H1 (cell line): ENCODE measurements around the gene CLBA1. TPM values are rescaled to one million over a fixed set of nuclear protein-coding genes. Genes with fewer than 3 reads are reported as not detected.

Experiments
- CTCF ChIA-PET: fragments of 300-600 bp; sonication (Branson Sonifier 250); formaldehyde crosslinking; loops from one replicate; lab custom pipeline; 2021; ENCODE audit not compliant: partially characterized antibody; lab: Charles Lee
- POLR2A ChIA-PET: fragments of 300-600 bp; sonication (Branson Sonifier 250); formaldehyde crosslinking; loops from one replicate; lab custom pipeline; 2021; ENCODE audit warnings: inconsistent platforms; ENCODE audit not compliant: partially characterized antibody; lab: Charles Lee
- DNase-seq, 2 experiments: peaks; one replicate each; pipeline versions ENCODE4 v3.0.0 to v3.0.0-alpha.2; 2010 to 2022; ENCODE audit warnings: low spot score in 2 of 2, low read depth in 1 of 2, mixed read lengths in 1 of 2
- FAIRE-seq: peaks from 2 replicates; lab custom pipeline; 2011; peaks lifted over from hg19 to GRCh38; lab: Jason Lieb, UNC
- H2AFZ ChIP-seq: 2 replicates; pipeline ENCODE4 v1.8.1; 2012; ENCODE audit warnings: low read length, inconsistent platforms
- H2AK5ac ChIP-seq: 2 replicates; pipeline ENCODE4 v1.6.1; 2013; ENCODE audit warnings: low read depth, low read length
- H2BK120ac ChIP-seq: replicated peaks from 2 replicates; pipeline ENCODE3; 2013; ENCODE audit warnings: low read depth, low read length, inconsistent platforms
- H2BK12ac ChIP-seq: 2 replicates; pipeline ENCODE4 v1.6.1; 2013; ENCODE audit warnings: low read depth, low read length
- H2BK15ac ChIP-seq: 2 replicates; pipeline ENCODE4 v1.6.1; 2013; ENCODE audit warnings: low read length
- H2BK20ac ChIP-seq: 2 replicates; pipeline ENCODE4 v1.6.1; 2013; ENCODE audit warnings: low read length
- H2BK5ac ChIP-seq: 2 replicates; pipeline ENCODE4 v1.6.1; 2013; ENCODE audit warnings: low read depth, low read length
- H3K14ac ChIP-seq: 2 replicates; pipeline ENCODE4 v1.6.1; 2013; ENCODE audit warnings: inconsistent platforms; ENCODE audit not compliant: insufficient read length
- H3K18ac ChIP-seq: 2 replicates; pipeline ENCODE4 v1.6.1; 2013; ENCODE audit warnings: low read length; ENCODE audit errors: extremely low read depth
- H3K23ac ChIP-seq: 2 replicates; pipeline ENCODE4 v1.6.1; 2013; ENCODE audit warnings: inconsistent platforms; ENCODE audit not compliant: insufficient read length
- H3K23me2 ChIP-seq: 2 replicates; pipeline ENCODE4 v1.6.1; 2013; ENCODE audit warnings: low read depth, low read length
- H3K27ac ChIP-seq: 2 replicates; pipeline ENCODE4 v1.6.1; 2011; ENCODE audit warnings: low read depth, low read length, inconsistent platforms
- H3K27me3 ChIP-seq, 4 experiments: replicated peaks in 1 of 4; 1 replicate in 1 of 4; 2 replicates in 3 of 4; pipeline versions ENCODE4 v1.6.1 to v1.8.1; 2011 to 2013; ENCODE audit warnings: low read length in 3 of 4, mild to moderate bottlenecking in 3 of 4, inconsistent platforms in 2 of 4, mixed read lengths in 2 of 4, moderate library complexity in 1 of 4; ENCODE audit not compliant: control insufficient read depth in 3 of 4, insufficient read depth in 3 of 4; ENCODE audit errors: extremely low read depth in 1 of 4
- H3K36me3 ChIP-seq, 4 experiments: 2 replicates each; pipeline versions ENCODE4 v1.6.1 to v1.8.1; 2011 to 2013; ENCODE audit warnings: mild to moderate bottlenecking in 4 of 4, low read length in 3 of 4, moderate library complexity in 2 of 4, control low read depth in 1 of 4, inconsistent platforms in 1 of 4; ENCODE audit not compliant: insufficient read depth in 4 of 4, control insufficient read depth in 2 of 4
- H3K4ac ChIP-seq: replicated peaks from 2 replicates; pipeline ENCODE3; 2013; ENCODE audit warnings: low read length, low read depth, mixed read lengths, inconsistent platforms; ENCODE audit not compliant: insufficient read length
- H3K4me1 ChIP-seq, 4 experiments: replicated peaks in 1 of 4; 1 replicate in 1 of 4; 2 replicates in 3 of 4; pipeline versions ENCODE4 v1.6.1 to v1.8.1; 2011 to 2013; ENCODE audit warnings: low read length in 3 of 4, inconsistent platforms in 2 of 4, mixed read lengths in 1 of 4; ENCODE audit not compliant: insufficient read depth in 4 of 4, control insufficient read depth in 3 of 4
- H3K4me2 ChIP-seq, 2 experiments: 2 replicates each; pipeline versions ENCODE4 v1.6.1 to v1.8.1; 2011 to 2013; ENCODE audit warnings: low read depth in 2 of 2, low read length in 2 of 2, control low read depth in 1 of 2, inconsistent platforms in 1 of 2, mild to moderate bottlenecking in 1 of 2; ENCODE audit not compliant: insufficient read depth in 1 of 2
- H3K4me3 ChIP-seq, 4 experiments: fragments of 200-600, 300-600 bp in 1 of 4; sonication (generic), shearing (Covaris generic), sonication (Bioruptor Twin) in 1 of 4; 2 replicates each; pipeline versions ENCODE4 v1.5.1 to v1.8.1; 2011 to 2016; ENCODE audit warnings: low read length in 4 of 4, low read depth in 3 of 4, control low read depth in 2 of 4, inconsistent platforms in 2 of 4, mild to moderate bottlenecking in 2 of 4, mixed read lengths in 1 of 4, moderate library complexity in 1 of 4; ENCODE audit not compliant: insufficient read depth in 2 of 4; ENCODE audit errors: extremely low read depth in 1 of 4
- H3K56ac ChIP-seq: replicated peaks from 2 replicates; pipeline ENCODE3; 2013; ENCODE audit warnings: low read depth, mild to moderate bottlenecking, mixed read lengths, low read length, inconsistent platforms; ENCODE audit not compliant: insufficient read length
- H3K79me1 ChIP-seq: 2 replicates; pipeline ENCODE4 v1.6.1; 2013; ENCODE audit warnings: low read depth, low read length, control low read depth
- H3K79me2 ChIP-seq, 2 experiments: 2 replicates each; pipeline versions ENCODE4 v1.6.1 to v1.8.1; 2012 to 2013; ENCODE audit warnings: low read length in 2 of 2, mild to moderate bottlenecking in 2 of 2, inconsistent platforms in 1 of 2; ENCODE audit not compliant: insufficient read depth in 2 of 2, control insufficient read depth in 1 of 2
- H3K9ac ChIP-seq, 4 experiments: replicated peaks in 1 of 4; 1 replicate in 1 of 4; 2 replicates in 3 of 4; pipeline versions ENCODE4 v1.6.1 to v1.8.1; 2011 to 2013; ENCODE audit warnings: low read depth in 3 of 4, low read length in 3 of 4, control low read depth in 2 of 4, mild to moderate bottlenecking in 2 of 4, moderate library complexity in 2 of 4, inconsistent platforms in 1 of 4; ENCODE audit errors: extremely low read depth in 1 of 4
- H3K9me3 ChIP-seq, 2 experiments: 2 replicates each; pipeline versions ENCODE4 v1.6.1 to v1.8.1; 2012 to 2013; ENCODE audit warnings: mild to moderate bottlenecking in 2 of 2, moderate library complexity in 2 of 2, control low read depth in 1 of 2, inconsistent platforms in 1 of 2, low read depth in 1 of 2, low read length in 1 of 2, mixed read lengths in 1 of 2; ENCODE audit not compliant: insufficient read depth in 2 of 2
- H4K20me1 ChIP-seq, 2 experiments: replicated peaks in 1 of 2; 2 replicates each; pipeline versions ENCODE3 to v1.8.1; 2011 to 2013; ENCODE audit warnings: inconsistent platforms in 2 of 2, low read length in 2 of 2, mild to moderate bottlenecking in 1 of 2; ENCODE audit not compliant: insufficient read depth in 2 of 2, control insufficient read depth in 1 of 2
- H4K5ac ChIP-seq: 2 replicates; pipeline ENCODE4 v1.6.1; 2013; ENCODE audit warnings: low read length, low read depth, mixed read lengths, inconsistent platforms; ENCODE audit not compliant: insufficient read length
- H4K8ac ChIP-seq: 2 replicates; pipeline ENCODE4 v1.8.0; 2013; ENCODE audit warnings: mild to moderate bottlenecking, moderate library complexity, low read length, inconsistent platforms; ENCODE audit not compliant: insufficient read depth; ENCODE audit errors: extremely low read depth
- H4K91ac ChIP-seq: replicated peaks from 2 replicates; pipeline ENCODE3; 2013; ENCODE audit warnings: low read length, mixed read lengths, inconsistent platforms; ENCODE audit not compliant: insufficient read length
- CTBP2 ChIP-seq: IDR thresholded peaks from 2 replicates; pipeline ENCODE4 v1.7.0; 2011; ENCODE audit warnings: borderline replicate concordance, mild to moderate bottlenecking, moderate library complexity, mixed read lengths, low read length; ENCODE audit not compliant: insufficient read depth, insufficient read length
- E2F6 ChIP-seq: IDR thresholded peaks from 2 replicates; pipeline ENCODE4 v1.6.1; 2012; ENCODE audit warnings: inconsistent platforms
- RXRA ChIP-seq: IDR thresholded peaks from 2 replicates; pipeline ENCODE4 v1.6.1; 2011; ENCODE audit warnings: low read depth, mild to moderate bottlenecking, low read length, moderate library complexity; ENCODE audit not compliant: insufficient read depth
- USF2 ChIP-seq: IDR thresholded peaks from 2 replicates; pipeline ENCODE4 v1.6.1; 2011; ENCODE audit warnings: low read length, improper control_type of control experiment
- WGBS, 2 experiments: shearing (Covaris generic) in 1 of 2; methylation state at CpG; one replicate each; pipeline versions ENCODE4 v1.1.6 to v1.1.7; 2013 to 2015; ENCODE audit warnings: low lambda C conversion rate in 2 of 2, mixed read lengths in 2 of 2, inconsistent platforms in 1 of 2, low coverage in 1 of 2, missing lambda C conversion rate in 1 of 2; ENCODE audit not compliant: insufficient replicate concordance in 2 of 2, insufficient coverage in 1 of 2, insufficient read length in 1 of 2; ENCODE audit errors: extremely low coverage in 1 of 2, missing lambda C conversion rate in 1 of 2; 5-methylcytosine and 5-hydroxymethylcytosine counted together
- polyA plus RNA-seq, 7 experiments: library from polyadenylated mRNA; depleted of rRNA in 3 of 7; stranded (reverse) in 5 of 7; unstranded in 2 of 7; fragments of >200 nt in 5 of 7; fragments of 200-250 nt in 2 of 7; gene quantifications; 1 replicate in 5 of 7; 2 replicates in 1 of 7; 4 replicates in 1 of 7; pipeline versions ENCODE4 v1.2.1 to v1.2.3, GENCODE V29; 2011 to 2013; ENCODE audit warnings: missing spikeins in 2 of 7, mixed read lengths in 2 of 7
- total RNA-seq: library from RNA; stranded (reverse); fragmentation: NEBNext Ultra II Directional; extraction: Animal tissue kit (Norgen Biotek cat#: 25700); gene quantifications from 2 replicates; pipeline ENCODE4 v1.2.1, GENCODE V29; 2021
- TF ChIP-seq, protein P1 (sequence below): IDR thresholded peaks from 2 replicates; pipeline ENCODE4 v1.6.1; 2011; ENCODE audit warnings: low read depth, mild to moderate bottlenecking, low read length; ENCODE audit not compliant: insufficient read depth
- TF ChIP-seq, protein P2 (sequence below), 3 experiments: IDR thresholded peaks; 1 replicate in 2 of 3; 2 replicates in 1 of 3; pipeline versions ENCODE4 v1.5.1 to v1.6.1; 2011; ENCODE audit warnings: low read length in 3 of 3, mild to moderate bottlenecking in 3 of 3, inconsistent platforms in 2 of 3, low read depth in 1 of 3, moderate library complexity in 1 of 3; ENCODE audit not compliant: insufficient read depth in 1 of 3; ENCODE audit errors: control extremely low read depth in 1 of 3

The CLBA1 gene
- total and polyA plus RNA-seq, 2 of the 8 experiments (the other 6 are each of a cell fraction or from before 2014, with no cell fraction given) = 1.6 to 2.4 TPM

DNA sequence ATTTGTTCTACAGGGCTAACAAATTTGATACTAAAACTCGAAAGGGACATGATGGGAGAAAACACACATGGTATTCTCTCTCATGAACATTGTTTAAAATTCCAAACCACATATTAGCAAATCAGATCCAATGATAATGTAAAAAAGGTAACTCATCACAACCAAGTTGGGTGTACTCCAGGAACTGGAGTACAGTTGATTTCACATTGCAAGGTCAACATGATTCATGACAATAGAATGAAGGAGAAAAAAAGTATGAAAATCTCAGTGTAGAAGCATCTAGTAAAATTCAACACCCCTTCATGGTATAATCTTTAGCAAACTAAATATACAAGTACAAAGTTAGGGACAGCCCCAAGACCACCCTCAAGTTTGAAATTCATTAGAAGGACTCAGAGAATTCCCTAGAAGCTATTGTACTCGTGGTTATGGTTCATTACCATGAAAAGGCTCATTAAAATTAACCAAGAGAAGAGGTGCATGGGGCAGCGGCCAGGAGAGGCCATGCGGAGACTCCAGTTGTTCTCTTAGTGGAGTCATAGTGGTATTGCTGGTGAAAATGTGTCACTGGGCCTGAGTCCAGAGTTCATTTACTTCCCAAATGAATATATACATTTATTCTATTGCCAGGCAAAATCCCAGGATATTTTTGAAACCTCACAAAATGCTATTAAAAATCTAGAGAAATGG lies 38.3 kb downstream of the CLBA1 start:
- peaks cover 15% of the 10 kb centered on the region in 2 experiments for H3K79me2 ChIP-seq
- H3K23ac ChIP-seq = no peak overlapping the region
- no peak overlapping the region for H3K4ac ChIP-seq
- POLR2A ChIA-PET = no interaction called here
- H3K14ac ChIP-seq = no peak overlapping the region
- H3K18ac ChIP-seq = no peak overlapping the region
- H3K9me3 ChIP-seq = no peaks in the 10 kb centered on the region
- no peak overlapping the region for H3K9ac ChIP-seq
- H2BK5ac ChIP-seq = no peak overlapping the region
- no peak overlapping the region for H3K4me3 ChIP-seq
- H3K36me3 ChIP-seq = peaks cover 0 to 3% (median 0%) of the 10 kb centered on the region in 4 experiments; a peak in 1 of 8 replicates
- H2AFZ ChIP-seq = no peak overlapping the region
- no peak overlapping the region for H4K8ac ChIP-seq
- peaks cover 18% of the 10 kb centered on the region for H3K23me2 ChIP-seq
- H3K27ac ChIP-seq = no peak overlapping the region
- DNase-seq (no peak), FAIRE-seq (no peak)
- H3K79me1 ChIP-seq = peaks cover 5% of the 10 kb centered on the region
- no peak overlapping the region for H2BK20ac ChIP-seq
- 61% methylated on average over 4 of the region's 4 CpGs; no CpG with 5 or more reads in 1 of the 2 experiments for WGBS, 2 experiments
- CTCF ChIA-PET = interaction anchor here (1.0 to 1.6 kb wide), 2 partner anchors 12 to 22 kb away, joined by 4 to 9 read pairs; no protein-coding TSS in a partner anchor
- H2AK5ac ChIP-seq = no peak overlapping the region
- H2BK12ac ChIP-seq = no peak overlapping the region
- no peak overlapping the region for H3K56ac ChIP-seq
- H2BK15ac ChIP-seq = no peak overlapping the region
- no peak overlapping the region for H4K5ac ChIP-seq
- H3K4me1 ChIP-seq = peaks cover 0 to 7% (median 5%) of the 10 kb centered on the region in 4 experiments; a peak in 4 of 7 replicates
- H3K27me3 ChIP-seq = peaks cover 0 to 4% (median 1%) of the 10 kb centered on the region in 4 experiments; a peak in 1 of 7 replicates
- H2BK120ac ChIP-seq = no peak overlapping the region
- H4K91ac ChIP-seq = no peak overlapping the region
- no peak overlapping the region for H3K4me2 ChIP-seq
- H4K20me1 ChIP-seq = peaks cover 4 to 11% of the 10 kb centered on the region in 2 experiments
- TF ChIP-seq RXRA (no peak), E2F6 (no peak), USF2 (no peak), CTBP2 (no peak)
- TF ChIP-seq, protein P1, sequence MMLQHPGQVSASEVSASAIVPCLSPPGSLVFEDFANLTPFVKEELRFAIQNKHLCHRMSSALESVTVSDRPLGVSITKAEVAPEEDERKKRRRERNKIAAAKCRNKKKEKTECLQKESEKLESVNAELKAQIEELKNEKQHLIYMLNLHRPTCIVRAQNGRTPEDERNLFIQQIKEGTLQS = no peak
- TF ChIP-seq, protein P2, sequence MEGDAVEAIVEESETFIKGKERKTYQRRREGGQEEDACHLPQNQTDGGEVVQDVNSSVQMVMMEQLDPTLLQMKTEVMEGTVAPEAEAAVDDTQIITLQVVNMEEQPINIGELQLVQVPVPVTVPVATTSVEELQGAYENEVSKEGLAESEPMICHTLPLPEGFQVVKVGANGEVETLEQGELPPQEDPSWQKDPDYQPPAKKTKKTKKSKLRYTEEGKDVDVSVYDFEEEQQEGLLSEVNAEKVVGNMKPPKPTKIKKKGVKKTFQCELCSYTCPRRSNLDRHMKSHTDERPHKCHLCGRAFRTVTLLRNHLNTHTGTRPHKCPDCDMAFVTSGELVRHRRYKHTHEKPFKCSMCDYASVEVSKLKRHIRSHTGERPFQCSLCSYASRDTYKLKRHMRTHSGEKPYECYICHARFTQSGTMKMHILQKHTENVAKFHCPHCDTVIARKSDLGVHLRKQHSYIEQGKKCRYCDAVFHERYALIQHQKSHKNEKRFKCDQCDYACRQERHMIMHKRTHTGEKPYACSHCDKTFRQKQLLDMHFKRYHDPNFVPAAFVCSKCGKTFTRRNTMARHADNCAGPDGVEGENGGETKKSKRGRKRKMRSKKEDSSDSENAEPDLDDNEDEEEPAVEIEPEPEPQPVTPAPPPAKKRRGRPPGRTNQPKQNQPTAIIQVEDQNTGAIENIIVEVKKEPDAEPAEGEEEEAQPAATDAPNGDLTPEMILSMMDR (IDR thresholded peaks at IDR 0.05; ENCODE audit: control extremely low read depth in 1 of 3, insufficient read depth in 1 of 3, low read depth in 1 of 3, low read length in 3 of 3) = no peak
